NCI-H1105 (cell line): ENCODE measurements around the gene POLD4.

Source experiments
- DNase-seq: peaks from one replicate; lab custom pipeline; 2025; lab: John Stamatoyannopoulos, UW

POLD4 gene

GRCh38 chr11:67314218-67314617 lies 39.1 kb downstream of the POLD4 start:
- DNase-seq, result no peak

DNA sequence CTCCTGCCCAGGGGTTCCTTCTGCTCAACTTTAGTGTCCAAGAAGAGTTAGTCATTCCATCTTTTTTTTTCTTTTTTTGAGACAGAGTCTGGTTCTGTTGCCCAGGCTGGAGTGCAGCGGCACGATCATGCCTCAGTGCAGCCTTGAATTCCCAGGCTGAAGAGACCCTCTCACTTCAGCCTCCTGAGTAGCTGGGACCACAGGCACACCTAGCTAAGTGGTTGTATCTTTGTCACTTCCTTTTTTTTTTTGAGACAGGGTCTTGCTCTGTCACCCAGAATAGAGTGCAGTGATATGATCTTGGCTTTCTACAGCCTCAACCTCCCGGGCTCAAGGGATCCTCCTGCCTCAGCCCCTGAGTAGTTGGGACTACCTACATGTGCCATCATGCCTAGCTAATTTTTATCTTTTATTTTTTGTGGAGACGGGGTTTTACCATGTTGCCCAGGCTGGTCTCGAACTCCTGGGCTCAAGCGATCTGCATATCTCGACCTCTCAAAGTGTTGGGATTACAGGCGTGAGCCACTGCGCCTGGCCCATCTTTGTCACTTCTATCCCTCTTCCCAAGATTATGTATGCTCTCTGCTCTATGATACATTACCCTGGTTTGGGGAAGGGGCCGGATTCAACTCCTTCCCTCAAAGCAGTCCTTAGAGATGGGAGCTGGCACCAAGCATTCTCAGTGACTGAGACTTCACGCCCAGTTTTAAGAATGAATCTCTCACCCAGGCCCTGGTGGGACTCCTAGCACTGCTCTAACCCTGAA lies 40.0 kb downstream of the POLD4 start:
- DNase-seq, result no peak

- no peak for DNase-seq
These were observed 40.9 kb downstream of the POLD4 start for GRCh38 chr11:67312187-67313021.

GRCh38 chr11:67311556-67312082 lies 41.7 kb downstream of the POLD4 start:
- no peak for DNase-seq

DNA sequence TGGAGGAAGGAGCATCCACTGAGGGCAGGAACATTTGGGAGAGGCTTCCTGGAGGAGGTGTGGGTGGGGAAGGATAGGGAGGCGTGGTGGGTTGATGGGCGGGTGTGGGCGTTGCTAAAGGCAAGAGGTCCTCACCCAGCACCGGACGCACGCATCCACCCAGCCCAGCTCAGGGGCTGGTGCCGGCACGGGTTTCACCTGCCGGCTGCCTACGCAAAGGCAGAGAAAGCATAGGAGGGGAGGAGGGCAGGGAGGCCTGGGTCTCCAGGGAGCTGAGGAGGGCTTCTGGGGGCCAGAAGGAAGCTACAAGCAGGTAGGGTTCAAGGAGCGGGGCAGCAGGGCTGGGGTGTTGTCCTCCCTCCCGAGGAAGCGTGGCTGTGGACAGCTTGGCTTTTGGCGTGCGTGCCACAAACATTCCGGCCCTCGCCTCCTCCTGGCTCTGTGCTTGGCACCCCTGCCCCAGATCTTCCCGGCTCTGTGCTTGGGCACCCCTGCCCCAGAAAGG lies 42.2 kb downstream of the POLD4 start:
- DNase-seq, result no peak

- DNase-seq, result no peak
These were observed 42.9 kb downstream of the POLD4 start for GRCh38 chr11:67310246-67311050.

DNA sequence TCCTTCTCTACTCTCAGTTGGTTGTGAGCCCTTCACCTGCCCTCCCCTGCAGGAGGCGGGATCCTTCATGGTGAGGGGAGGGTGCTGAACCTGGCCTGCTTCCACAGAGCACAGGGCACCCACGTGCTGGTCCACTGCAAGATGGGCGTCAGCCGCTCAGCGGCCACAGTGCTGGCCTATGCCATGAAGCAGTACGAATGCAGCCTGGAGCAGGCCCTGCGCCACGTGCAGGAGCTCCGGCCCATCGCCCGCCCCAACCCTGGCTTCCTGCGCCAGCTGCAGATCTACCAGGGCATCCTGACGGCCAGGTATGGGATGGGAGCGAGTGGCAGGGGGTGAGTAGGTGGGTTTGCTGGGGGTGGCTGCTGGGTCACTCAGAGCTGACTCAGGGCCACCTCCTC lies 43.7 kb downstream of the POLD4 start:
- no peak for DNase-seq

DNA sequence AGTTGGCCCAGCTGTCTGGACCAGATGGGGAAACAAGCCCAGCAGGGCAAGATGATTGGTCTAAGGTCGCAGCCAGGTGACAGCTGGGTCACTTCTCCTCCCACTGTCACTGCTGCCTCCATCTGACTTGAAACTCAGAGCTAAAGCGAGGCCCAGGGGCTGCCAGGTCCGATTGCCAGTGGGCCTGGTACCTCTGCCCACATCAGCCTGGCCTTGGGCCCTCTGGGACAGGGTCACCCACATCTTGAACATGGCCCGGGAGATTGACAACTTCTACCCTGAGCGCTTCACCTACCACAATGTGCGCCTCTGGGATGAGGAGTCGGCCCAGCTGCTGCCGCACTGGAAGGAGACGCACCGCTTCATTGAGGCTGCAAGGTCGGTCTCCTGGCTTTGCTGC lies 44.2 kb downstream of the POLD4 start:
- no peak for DNase-seq

- no peak for DNase-seq
These were observed 45.1 kb downstream of the POLD4 start for GRCh38 chr11:67308031-67308866.

DNA sequence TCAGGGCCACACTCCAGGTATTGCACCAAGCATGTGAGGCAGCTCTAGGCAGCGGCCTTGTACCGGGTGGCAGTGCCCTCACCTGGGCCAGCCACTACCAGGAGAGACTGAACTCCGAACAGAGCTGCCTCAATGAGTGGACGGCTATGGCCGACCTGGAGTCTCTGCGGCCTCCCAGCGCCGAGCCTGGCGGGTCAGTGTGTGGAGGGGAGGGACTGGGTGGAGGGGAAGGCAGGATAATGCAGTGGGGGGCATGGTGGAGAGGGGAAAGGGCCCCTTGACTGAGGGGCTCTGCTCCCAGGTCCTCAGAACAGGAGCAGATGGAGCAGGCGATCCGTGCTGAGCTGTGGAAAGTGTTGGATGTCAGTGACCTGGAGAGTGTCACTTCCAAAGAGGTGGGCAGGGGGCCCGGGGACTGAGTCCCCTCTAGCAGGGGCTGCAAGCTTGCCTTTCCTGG lies 45.8 kb downstream of the POLD4 start:
- no peak for DNase-seq

DNA sequence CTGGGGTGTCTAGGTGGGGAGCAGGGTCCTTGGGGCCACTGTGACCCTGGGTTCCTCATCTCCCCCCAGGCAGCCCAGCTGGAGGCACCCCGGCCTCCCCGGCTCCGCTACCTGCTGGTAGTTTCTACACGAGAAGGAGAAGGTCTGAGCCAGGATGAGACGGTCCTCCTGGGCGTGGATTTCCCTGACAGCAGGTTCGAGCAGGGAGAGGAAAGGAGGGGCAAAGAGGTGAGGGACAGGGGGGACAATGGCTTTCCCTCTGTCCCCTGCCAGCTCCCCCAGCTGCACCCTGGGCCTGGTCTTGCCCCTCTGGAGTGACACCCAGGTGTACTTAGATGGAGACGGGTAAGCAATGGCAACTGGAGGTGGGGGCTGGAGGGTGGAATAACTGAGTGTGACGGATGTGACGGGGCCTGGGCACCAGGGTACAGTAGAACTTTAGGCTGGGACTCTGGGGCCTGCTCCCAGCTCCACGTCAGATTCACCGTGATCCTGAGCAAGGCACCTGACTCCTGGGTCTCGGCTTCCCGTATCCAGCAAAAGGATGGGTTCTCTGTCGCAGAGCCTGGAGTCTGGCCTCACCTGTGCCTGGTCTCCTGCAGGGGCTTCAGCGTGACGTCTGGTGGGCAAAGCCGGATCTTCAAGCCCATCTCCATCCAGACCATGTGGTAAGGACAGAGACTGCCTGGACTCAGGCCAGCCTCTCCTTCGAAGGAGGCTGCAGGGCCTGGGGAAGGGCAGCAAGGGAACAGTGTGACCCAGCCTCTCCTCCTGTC lies 46.4 kb downstream of the POLD4 start:
- no peak for DNase-seq

DNA sequence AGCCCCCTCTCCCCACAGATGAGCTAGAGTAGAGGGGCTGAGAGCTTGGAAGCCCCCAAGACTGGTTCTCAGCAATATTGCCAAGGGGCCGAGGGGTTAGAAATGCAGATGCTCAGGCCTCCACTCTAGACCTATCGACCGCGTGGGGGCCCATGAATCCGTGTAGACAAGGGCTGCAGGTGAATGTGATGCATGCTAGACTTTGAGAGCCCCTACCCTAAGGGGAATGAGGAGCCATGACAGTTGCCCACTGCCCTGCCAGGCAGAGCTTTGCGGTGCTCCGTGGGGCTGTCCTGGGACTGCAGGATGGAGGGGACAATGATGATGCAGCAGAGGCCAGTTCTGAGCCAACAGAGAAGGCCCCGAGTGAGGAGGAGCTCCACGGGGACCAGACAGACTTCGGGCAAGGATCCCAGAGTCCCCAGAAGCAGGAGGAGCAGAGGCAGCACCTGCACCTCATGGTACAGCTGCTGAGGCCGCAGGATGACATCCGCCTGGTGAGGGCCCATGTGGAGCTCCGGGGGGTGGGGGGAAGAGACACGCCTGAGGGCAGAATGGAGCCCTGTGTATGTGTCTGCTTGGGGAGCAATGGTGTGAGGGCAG lies 48.7 kb downstream of the POLD4 start:
- DNase-seq, result no peak

GRCh38 chr11:67303835-67304411 lies 49.4 kb downstream of the POLD4 start:
- no peak for DNase-seq

DNA sequence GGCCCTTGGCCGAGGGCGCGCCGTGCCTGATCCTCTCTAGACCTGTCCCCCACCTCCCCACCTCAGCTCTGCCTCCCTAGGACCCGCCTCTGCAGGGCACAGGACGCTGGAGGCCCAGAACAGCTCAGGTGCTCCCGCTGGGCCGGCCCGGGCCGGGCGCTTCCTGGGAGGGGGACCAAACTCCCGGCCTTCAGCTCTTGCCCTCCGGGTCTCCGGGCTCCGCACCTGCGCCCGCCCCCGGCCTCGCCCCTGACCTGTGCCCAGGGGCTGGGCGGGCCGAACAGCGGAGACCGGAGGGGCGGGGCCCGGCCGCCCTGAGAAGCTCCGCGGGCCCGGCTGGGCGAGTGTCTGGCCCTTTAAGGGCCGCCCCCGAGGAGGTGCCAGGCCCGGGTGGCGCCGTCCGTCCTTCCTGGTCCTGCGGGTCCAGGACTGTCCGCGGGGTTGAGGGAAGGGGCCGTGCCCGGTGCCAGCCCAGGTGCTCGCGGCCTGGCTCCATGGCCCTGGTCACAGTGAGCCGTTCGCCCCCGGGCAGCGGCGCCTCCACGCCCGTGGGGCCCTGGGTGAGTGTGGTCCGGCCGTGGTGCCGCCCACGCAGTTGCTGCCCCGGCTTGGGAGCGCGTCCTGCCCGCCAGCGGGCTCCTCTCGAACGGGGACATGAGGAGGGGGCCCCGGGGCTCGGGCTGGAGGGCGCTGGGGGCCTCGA lies 50.1 kb downstream of the POLD4 start, which contains the start of gene SSH3:
SSH3 (plus strand) TSS at position 399 of the 703 bp plus-strand sequence; CDS start at position 495, 96 bp downstream.
- peak; percentile 65 for DNase-seq

DNA sequence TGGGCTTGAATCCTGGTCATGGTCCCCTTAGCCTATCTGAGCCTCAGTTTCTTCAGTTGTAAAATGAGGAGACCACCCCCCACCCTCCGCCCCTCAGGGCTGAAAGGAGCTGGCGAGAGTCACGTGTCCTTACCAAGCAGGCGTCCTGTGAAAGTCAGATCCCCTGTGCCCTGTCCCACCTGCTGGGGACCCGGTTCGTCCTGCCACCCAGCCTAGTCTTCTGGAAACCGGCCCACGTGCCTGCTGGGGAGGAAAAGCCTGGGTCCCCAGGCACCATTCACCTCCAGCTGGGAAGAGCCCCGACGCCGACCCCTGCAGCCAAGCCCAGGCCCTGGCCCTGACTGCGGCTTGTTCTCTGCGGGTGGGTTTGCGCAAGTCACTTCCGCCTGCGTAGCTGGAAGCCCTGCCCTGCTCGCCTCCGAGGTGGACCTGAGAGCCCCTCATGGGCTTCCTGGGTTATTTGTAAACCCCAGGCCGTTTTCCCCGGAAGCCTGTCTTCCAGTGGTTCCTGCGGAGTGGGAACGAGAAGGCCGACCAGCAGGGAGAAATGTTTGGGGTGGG lies 50.7 kb downstream of the POLD4 start:
- DNase-seq, result no peak

DNA sequence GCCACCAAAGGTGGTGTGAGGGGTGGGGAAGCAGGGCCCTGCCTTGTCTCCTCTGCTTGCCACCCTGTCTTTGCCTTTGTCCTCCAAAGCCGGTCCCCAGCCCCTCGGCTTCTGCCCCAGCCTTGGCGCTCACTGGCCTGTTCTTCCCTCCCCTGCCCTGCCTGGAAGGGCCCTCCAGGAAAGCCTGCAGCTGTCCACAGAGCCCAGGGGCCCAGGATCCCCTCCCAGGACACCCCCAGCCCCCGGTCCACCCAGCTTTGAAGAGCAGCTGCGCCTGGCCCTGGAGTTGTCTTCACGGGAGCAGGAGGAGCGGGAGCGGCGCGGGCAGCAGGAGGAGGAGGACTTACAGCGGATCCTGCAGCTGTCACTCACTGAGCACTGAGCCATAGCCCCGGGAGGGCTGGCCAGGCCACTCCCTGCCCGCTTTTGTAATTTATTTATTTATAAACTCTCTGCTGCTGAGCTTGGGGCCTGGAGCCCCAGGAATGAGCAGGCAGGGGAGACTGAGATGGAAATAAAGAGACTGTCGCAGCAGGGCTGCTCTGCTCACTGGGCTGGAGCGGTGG lies 51.3 kb downstream of the POLD4 start:
- DNase-seq, result peak; percentile 38

- DNase-seq, result no peak
These were observed 51.9 kb downstream of the POLD4 start for GRCh38 chr11:67301313-67301921.
